Upper lobe of left lung (tissue), 4 donors: ENCODE data around the gene SDR9C7.
"Not testable (repeated sequence)": the region's sequence is repeated elsewhere in the genome, so short reads cannot be mapped to it uniquely, and the experiment has no call there.

Experiments
- CTCF ChIP-seq, 6 experiments: fragments of 450-650 bp in 4 of 6; fragments of 200-600 bp in 2 of 6; sonication (generic) in 2 of 6; IDR thresholded peaks; one replicate each; pipeline ENCODE4 v1.5.1; 2016 to 2019; ENCODE audit warnings: antibody characterized with exemption in 6 of 6
- EP300 ChIP-seq, 4 donors: sonication (generic); formaldehyde crosslinking; IDR thresholded peaks; one replicate each; pipeline ENCODE4 v1.5.1; 2017; ENCODE audit warnings: antibody characterized with exemption in 4 of 4, control low read depth in 2 of 4
- POLR2A ChIP-seq, 4 donors: fragments of 450-650 bp; IDR thresholded peaks; one replicate each; pipeline ENCODE4 v1.5.1; 2016 to 2017; ENCODE audit warnings: antibody characterized with exemption in 4 of 4, mild to moderate bottlenecking in 2 of 4
- POLR2AphosphoS5 ChIP-seq, 2 donors: sonication (generic); formaldehyde crosslinking; IDR thresholded peaks; one replicate each; pipeline ENCODE4 v1.5.1; 2017; ENCODE audit warnings: antibody characterized with exemption in 2 of 2

GRCh38 chr12:56879240-56880124, 54.7 kb downstream of the SDR9C7 start:
- TF ChIP-seq CTCF, POLR2A, EP300, POLR2AphosphoS5 (IDR thresholded peaks at IDR 0.05): not testable (repeated sequence)
